ENCODE results near the gene TMEM168. TPM values are rescaled to one million over a fixed set of nuclear protein-coding genes. Genes with fewer than 3 reads are reported as not detected.

Gene TMEM168
- total and polyA plus RNA-seq, 2 of the 13 experiments (the other 11 are each of a cell fraction or from before 2014, with no cell fraction given): 8.7 to 15.7 TPM

DNA sequence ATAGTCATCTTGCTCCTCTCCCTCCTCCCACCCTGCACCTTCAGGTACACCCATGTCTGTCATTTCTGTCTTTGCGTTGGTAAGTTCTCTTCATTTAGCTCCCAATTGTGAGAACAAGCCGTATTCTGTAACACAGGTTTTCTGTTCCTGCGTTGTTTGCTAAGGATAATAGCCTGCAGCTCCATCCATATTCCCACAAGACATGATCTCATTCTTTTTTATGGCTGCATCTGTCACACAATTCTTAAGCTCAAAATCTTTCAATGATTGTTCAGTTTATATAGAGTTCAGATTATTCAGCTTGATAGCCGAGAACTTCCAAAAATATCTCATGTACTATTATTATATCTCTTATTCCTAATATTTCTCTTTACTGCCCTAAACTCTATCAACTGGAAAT is 16.0 kb upstream of the TMEM168 start (continued):
- no peak for TF ChIP-seq GRHL1 (CRISPR knock-in tag; conservative IDR thresholded peaks at IDR 0.05)
- TF ChIP-seq, protein P1, sequence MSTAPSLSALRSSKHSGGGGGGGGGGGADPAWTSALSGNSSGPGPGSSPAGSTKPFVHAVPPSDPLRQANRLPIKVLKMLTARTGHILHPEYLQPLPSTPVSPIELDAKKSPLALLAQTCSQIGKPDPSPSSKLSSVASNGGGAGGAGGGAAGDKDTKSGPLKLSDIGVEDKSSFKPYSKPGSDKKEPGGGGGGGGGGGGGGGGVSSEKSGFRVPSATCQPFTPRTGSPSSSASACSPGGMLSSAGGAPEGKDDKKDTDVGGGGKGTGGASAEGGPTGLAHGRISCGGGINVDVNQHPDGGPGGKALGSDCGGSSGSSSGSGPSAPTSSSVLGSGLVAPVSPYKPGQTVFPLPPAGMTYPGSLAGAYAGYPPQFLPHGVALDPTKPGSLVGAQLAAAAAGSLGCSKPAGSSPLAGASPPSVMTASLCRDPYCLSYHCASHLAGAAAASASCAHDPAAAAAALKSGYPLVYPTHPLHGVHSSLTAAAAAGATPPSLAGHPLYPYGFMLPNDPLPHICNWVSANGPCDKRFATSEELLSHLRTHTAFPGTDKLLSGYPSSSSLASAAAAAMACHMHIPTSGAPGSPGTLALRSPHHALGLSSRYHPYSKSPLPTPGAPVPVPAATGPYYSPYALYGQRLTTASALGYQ (CRISPR knock-in tag; IDR thresholded peaks at IDR 0.05): no peak

DNA sequence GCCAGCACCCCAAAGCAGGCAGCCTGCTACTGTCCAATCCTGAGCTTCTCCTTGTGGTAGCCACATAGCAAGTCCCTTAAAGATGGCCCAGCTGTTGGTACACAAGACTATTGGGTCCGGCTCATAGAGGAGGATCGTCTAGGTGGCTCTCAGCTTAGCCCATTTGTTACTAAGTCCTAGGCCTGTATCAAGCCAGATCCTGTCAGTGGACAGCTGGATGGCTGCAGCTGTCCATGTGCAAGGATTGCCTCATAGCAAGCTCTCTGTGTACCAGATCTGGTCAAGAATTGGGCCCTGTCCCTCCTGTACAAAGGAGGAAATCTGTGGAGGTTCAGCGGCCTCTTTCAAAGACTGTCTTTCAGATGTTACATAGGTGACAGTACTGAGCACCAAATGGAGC is 12.2 kb upstream of the TMEM168 start:
- Histone ChIP-seq H3K4me3 (replicated peaks in 1 of 3; ENCODE audit: insufficient read depth in 1 of 3, low read depth in 2 of 3, low read length in 3 of 3) (no peak overlapping the region), H3K9ac (ENCODE audit: insufficient read depth, low read depth, low read length) (no peak overlapping the region), H3K27ac (ENCODE audit: extremely low read length, insufficient read depth, low read length) (no peak overlapping the region), H3K36me3 (replicated peaks in 1 of 2; ENCODE audit: control insufficient read depth in 1 of 2, insufficient read depth in 2 of 2, low read length in 2 of 2) (no peaks in the 10 kb centered on the region), H2AFZ (ENCODE audit: low read length) (no peak overlapping the region), H4K20me1 (ENCODE audit: insufficient read depth, low read length) (no peaks in the 10 kb centered on the region), H3K27me3 (ENCODE audit: control insufficient read depth in 1 of 2, insufficient read depth in 2 of 2, low read length in 2 of 2) (no peaks in the 10 kb centered on the region), H3K9me3 (ENCODE audit: low read length) (no peaks in the 10 kb centered on the region), H3K4me2 (ENCODE audit: low read depth, low read length) (no peak overlapping the region), H3K4me1 (ENCODE audit: insufficient read depth, low read length) (no peaks in the 10 kb centered on the region), H3K79me2 (ENCODE audit: insufficient read depth, low read length) (no peaks in the 10 kb centered on the region)
- no CpG with 5 or more reads among the region's 3 CpGs for WGBS (ENCODE audit: low lambda C conversion rate)
- POLR2A ChIA-PET: no interaction called here
- no TSS peak for BruUV-seq (replicated peaks)
- intact Hi-C loops (cut with micrococcal nuclease; ENCODE audit: unreplicated experiment): no loop called here
- no peak for TF ChIP-seq HNRNPLL (IDR thresholded peaks at IDR 0.05; ENCODE audit: low read depth, low read length, poor library complexity, severe bottlenecking)
- TF ChIP-seq BCL6 (CRISPR knock-in tag; IDR thresholded peaks at IDR 0.05): no peak
- in situ Hi-C loops (cut with HindIII; ENCODE audit: extremely low pct_ligation_motif_present, low pct_unique_long_range_greater_than_20kb): no loop called here
- FAIRE-seq (no peak), DNase-seq (ENCODE audit: low spot score) (no peak), ATAC-seq (no peak)
- CTCF ChIA-PET (ENCODE audit: low intra/inter-chr PET ratio, low total read pairs): no interaction called here
